ENCODE data around the gene FTCD. TPM values are rescaled to one million over a fixed set of nuclear protein-coding genes. Genes with fewer than 3 reads are reported as not detected.

FTCD gene
- total and polyA plus RNA-seq, 9 of the 15 experiments (the other 6 are each of a cell fraction or from before 2014, with no cell fraction given): 0.11 to 1.6 (median 0.67) TPM; not detected in 5

GRCh38 chr21:46196733-46197132 lies 41.4 kb upstream of the FTCD start:
- POLR2A ChIA-PET: interaction anchor here (1.1 kb wide), 1 partner anchor 248 kb away, joined by 3 read pairs; no protein-coding TSS in a partner anchor
- no TSS peak for BruUV-seq (replicated peaks)
- no peak for FAIRE-seq
- Histone ChIP-seq H3K36me3 (ENCODE audit: control insufficient read depth, insufficient read depth, low read length) (peaks cover 93% of the 10 kb centered on the region), H4K20me1 (replicated peaks; ENCODE audit: control insufficient read depth, insufficient read depth, low read length) (no peaks in the 10 kb centered on the region), H3K4me1 (replicated peaks in 1 of 2; ENCODE audit: control insufficient read depth in 2 of 2, insufficient read depth in 2 of 2, low read length in 2 of 2) (peaks cover 0 to 7% of the 10 kb centered on the region in 2 experiments; a peak in 3 of 5 replicates), H3K4me2 (ENCODE audit: insufficient read depth, low read length) (no peak overlapping the region), H3K9me3 (replicated peaks; ENCODE audit: control insufficient read depth, insufficient read depth, low read depth, low read length) (no peaks in the 10 kb centered on the region), H2AFZ (ENCODE audit: low read depth, low read length) (no peak overlapping the region), H3K4me3 (no peak overlapping the region), H3K9me1 (ENCODE audit: control insufficient read depth, insufficient read depth, low read length) (no peaks in the 10 kb centered on the region), H3K79me2 (ENCODE audit: control insufficient read depth, insufficient read depth, low read length) (no peaks in the 10 kb centered on the region), H3K9ac (ENCODE audit: insufficient read depth in 1 of 2, low read depth in 2 of 2, low read length in 2 of 2) (no peak overlapping the region), H3K27ac (ENCODE audit: extremely low read depth, low read depth, low read length) (no peak overlapping the region), H3K27me3 (ENCODE audit: control insufficient read depth in 2 of 2, insufficient read depth in 2 of 2, low read length in 2 of 2) (no peaks in the 10 kb centered on the region)
- 93% methylated on average over 18 of the region's 20 CpGs for WGBS (ENCODE audit: insufficient coverage, low coverage, missing lambda C conversion rate)
- ATAC-seq: no peak
- intact Hi-C loops (cut with micrococcal nuclease) (no loop called here), in situ Hi-C loops (cut with MboI) (no loop called here)
- DNase-seq (ENCODE audit: extremely low read depth in 1 of 4, low spot score in 3 of 4): no peak
- CTCF ChIA-PET (ENCODE audit: low intra/inter-chr PET ratio): no interaction called here
- TF ChIP-seq KLF6 (CRISPR knock-in tag; IDR thresholded peaks at IDR 0.05; ENCODE audit: borderline replicate concordance) (no peak), LCOR (CRISPR knock-in tag; IDR thresholded peaks at IDR 0.05) (no peak), ZNF644 (tag; IDR thresholded peaks at IDR 0.05; ENCODE audit: low read depth) (no peak), NUFIP1 (IDR thresholded peaks at IDR 0.05; ENCODE audit: partially characterized antibody) (no peak), ZNF740 (CRISPR knock-in tag; IDR thresholded peaks at IDR 0.05) (no peak), ZNF740 (tag; IDR thresholded peaks at IDR 0.05) (no peak), PHF21A (IDR thresholded peaks at IDR 0.05; ENCODE audit: borderline replicate concordance, low read depth) (no peak), AFF1 (IDR thresholded peaks at IDR 0.05; ENCODE audit: low read depth in 1 of 2, partially characterized antibody in 2 of 2) (no peak), RBBP5 (IDR thresholded peaks at IDR 0.05; ENCODE audit: borderline replicate concordance, insufficient read depth, low read length, poor library complexity, severe bottlenecking) (no peak), HDAC3 (IDR thresholded peaks at IDR 0.05; ENCODE audit: borderline replicate concordance, partially characterized antibody) (no peak), NELFE (IDR thresholded peaks at IDR 0.05; ENCODE audit: insufficient read depth, insufficient read length) (no peak), SETDB1 (IDR thresholded peaks at IDR 0.05; ENCODE audit: low read length) (no peak), YY1 (IDR thresholded peaks at IDR 0.05; ENCODE audit: borderline replicate concordance in 1 of 3, control insufficient read depth in 1 of 3, extremely low read depth in 1 of 3, insufficient read depth in 3 of 3, insufficient read length in 1 of 3, insufficient replicate concordance in 2 of 3, low read depth in 1 of 3, low read length in 2 of 3) (no peak)
- TF ChIP-seq, protein P1, sequence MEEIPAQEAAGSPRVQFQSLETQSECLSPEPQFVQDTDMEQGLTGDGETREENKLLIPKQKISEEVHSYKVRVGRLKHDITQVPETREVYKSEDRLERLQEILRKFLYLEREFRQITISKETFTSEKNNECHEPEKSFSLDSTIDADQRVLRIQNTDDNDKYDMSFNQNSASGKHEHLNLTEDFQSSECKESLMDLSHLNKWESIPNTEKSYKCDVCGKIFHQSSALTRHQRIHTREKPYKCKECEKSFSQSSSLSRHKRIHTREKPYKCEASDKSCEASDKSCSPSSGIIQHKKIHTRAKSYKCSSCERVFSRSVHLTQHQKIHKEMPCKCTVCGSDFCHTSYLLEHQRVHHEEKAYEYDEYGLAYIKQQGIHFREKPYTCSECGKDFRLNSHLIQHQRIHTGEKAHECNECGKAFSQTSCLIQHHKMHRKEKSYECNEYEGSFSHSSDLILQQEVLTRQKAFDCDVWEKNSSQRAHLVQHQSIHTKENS (CRISPR knock-in tag; IDR thresholded peaks at IDR 0.05): no peak
